ENCODE data around the gene USP48.
A peak's percentile ranks its signal among the peaks of the same experiment; 100 is the strongest.
"Not testable (repeated sequence)": the region's sequence is repeated elsewhere in the genome, so short reads cannot be mapped to it uniquely, and the experiment has no call there.

The USP48 gene

GRCh38 chr1:21815724-21816321, 32.9 kb upstream of the USP48 start:
- DNase-seq (ENCODE audit: low spot score), result no peak

- no peak for DNase-seq (ENCODE audit: low spot score)
These were observed 32.1 kb upstream of the USP48 start for GRCh38 chr1:21814981-21815582.

GRCh38 chr1:21814241-21814918, 31.4 kb upstream of the USP48 start:
- DNase-seq (ENCODE audit: low spot score), result peak; percentile 6

- no peak for DNase-seq (ENCODE audit: low spot score)
These were observed 30.6 kb upstream of the USP48 start for GRCh38 chr1:21813542-21813941.

GRCh38 chr1:21811875-21812305, 28.9 kb upstream of the USP48 start, which contains the start of gene LDLRAD2:
Gene LDLRAD2, plus strand, starts transcription at chr1:21812265. Its CDS starts 187 bp downstream, at chr1:21812452.
- DNase-seq (ENCODE audit: low spot score), result no peak

GRCh38 chr1:21804536-21804935, 21.6 kb upstream of the USP48 start:
- DNase-seq (ENCODE audit: low spot score), result no peak

- DNase-seq (ENCODE audit: low spot score), result no peak
These were observed 18.2 kb upstream of the USP48 start for GRCh38 chr1:21801100-21801499.

GRCh38 chr1:21799730-21800129, 16.8 kb upstream of the USP48 start:
- DNase-seq (ENCODE audit: low spot score), result no peak

GRCh38 chr1:21795075-21795474, 12.1 kb upstream of the USP48 start:
- DNase-seq (ENCODE audit: low spot score), result no peak

- DNase-seq (ENCODE audit: low spot score), result no peak
These were observed 11.7 kb upstream of the USP48 start for GRCh38 chr1:21794656-21795055.

GRCh38 chr1:21793104-21793503, 10.2 kb upstream of the USP48 start:
- DNase-seq (ENCODE audit: low spot score), result no peak

- DNase-seq (ENCODE audit: low spot score), result no peak
These were observed 3.7 kb upstream of the USP48 start for GRCh38 chr1:21786640-21787039.

GRCh38 chr1:21785764-21786163, 2.8 kb upstream of the USP48 start:
- not testable (repeated sequence) for DNase-seq (ENCODE audit: low spot score)

- DNase-seq (ENCODE audit: low spot score), result no peak
These were observed 992 bp upstream of the USP48 start for GRCh38 chr1:21783679-21784603.

GRCh38 chr1:21782349-21782867, 541 bp downstream of the USP48 start:
- peak; percentile 54 for DNase-seq (ENCODE audit: low spot score)

- DNase-seq (ENCODE audit: low spot score), result no peak
These were observed 1.1 kb downstream of the USP48 start for GRCh38 chr1:21781815-21782348.

- DNase-seq (ENCODE audit: low spot score), result peak; percentile 82
These were observed 3.1 kb downstream of the USP48 start for GRCh38 chr1:21779613-21780521.

- no peak for DNase-seq (ENCODE audit: low spot score)
These were observed 4.6 kb downstream of the USP48 start for GRCh38 chr1:21778405-21778727.

- not testable (repeated sequence) for DNase-seq (ENCODE audit: low spot score)
These were observed 6.0 kb downstream of the USP48 start for GRCh38 chr1:21776925-21777324.

- DNase-seq (ENCODE audit: low spot score), result no peak
These were observed 6.9 kb downstream of the USP48 start for GRCh38 chr1:21775985-21776562.

GRCh38 chr1:21775550-21775914, 7.4 kb downstream of the USP48 start:
- no peak for DNase-seq (ENCODE audit: low spot score)
